ENCODE measurements around the gene GPATCH2. TPM values are rescaled to one million over a fixed set of nuclear protein-coding genes. Genes with fewer than 3 reads are reported as not detected.
"Not testable (repeated sequence)": the region's sequence is repeated elsewhere in the genome, so short reads cannot be mapped to it uniquely, and the experiment has no call there.

GPATCH2 gene
- total RNA-seq, 4 donors from 2014 or later: 6.1 to 16.6 (median 11.0) TPM

DNA sequence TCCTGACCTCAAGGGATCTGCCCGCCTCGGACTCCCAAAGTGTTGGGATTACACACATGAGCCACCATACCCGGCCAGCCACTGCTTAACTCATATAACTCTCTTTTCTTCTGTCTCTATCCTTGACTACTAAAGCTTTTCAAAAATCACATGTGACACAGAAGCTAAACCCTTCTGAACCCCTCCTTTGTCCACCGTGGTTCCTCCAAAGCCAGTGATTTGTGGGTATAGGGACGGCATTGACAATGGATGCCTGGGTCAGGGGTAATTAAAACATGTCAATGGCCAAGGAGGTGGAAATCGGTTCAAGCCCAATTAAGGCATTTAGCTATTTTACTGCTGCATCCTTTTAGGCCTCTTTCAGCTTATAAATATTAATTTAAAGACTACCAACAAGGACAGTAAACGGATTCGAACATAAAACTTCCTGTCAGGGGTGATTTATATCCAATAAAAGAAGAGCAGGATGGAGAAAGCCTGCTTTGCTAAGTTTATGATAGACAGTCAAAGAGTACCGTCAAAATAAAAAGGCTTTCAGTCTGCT is 242.3 kb downstream of the GPATCH2 start:
- intact Hi-C loops (cut with DNase I): no loop called here
- Histone ChIP-seq H3K36me3 (no peaks in the 10 kb centered on the region), H3K9me3 (no peaks in the 10 kb centered on the region), H3K4me1 (no peaks in the 10 kb centered on the region), H3K27me3 (no peaks in the 10 kb centered on the region), H3K4me3 (no peak overlapping the region), H3K27ac (no peak overlapping the region)
- no peak for DNase-seq
- WGBS, 2 donors: 69 to 72% methylated on average over 9 of the region's 9 CpGs
- TF ChIP-seq, protein P1, sequence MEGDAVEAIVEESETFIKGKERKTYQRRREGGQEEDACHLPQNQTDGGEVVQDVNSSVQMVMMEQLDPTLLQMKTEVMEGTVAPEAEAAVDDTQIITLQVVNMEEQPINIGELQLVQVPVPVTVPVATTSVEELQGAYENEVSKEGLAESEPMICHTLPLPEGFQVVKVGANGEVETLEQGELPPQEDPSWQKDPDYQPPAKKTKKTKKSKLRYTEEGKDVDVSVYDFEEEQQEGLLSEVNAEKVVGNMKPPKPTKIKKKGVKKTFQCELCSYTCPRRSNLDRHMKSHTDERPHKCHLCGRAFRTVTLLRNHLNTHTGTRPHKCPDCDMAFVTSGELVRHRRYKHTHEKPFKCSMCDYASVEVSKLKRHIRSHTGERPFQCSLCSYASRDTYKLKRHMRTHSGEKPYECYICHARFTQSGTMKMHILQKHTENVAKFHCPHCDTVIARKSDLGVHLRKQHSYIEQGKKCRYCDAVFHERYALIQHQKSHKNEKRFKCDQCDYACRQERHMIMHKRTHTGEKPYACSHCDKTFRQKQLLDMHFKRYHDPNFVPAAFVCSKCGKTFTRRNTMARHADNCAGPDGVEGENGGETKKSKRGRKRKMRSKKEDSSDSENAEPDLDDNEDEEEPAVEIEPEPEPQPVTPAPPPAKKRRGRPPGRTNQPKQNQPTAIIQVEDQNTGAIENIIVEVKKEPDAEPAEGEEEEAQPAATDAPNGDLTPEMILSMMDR (IDR thresholded peaks at IDR 0.05): no peak
- no peak for TF ChIP-seq POLR2A (IDR thresholded peaks at IDR 0.05)

DNA sequence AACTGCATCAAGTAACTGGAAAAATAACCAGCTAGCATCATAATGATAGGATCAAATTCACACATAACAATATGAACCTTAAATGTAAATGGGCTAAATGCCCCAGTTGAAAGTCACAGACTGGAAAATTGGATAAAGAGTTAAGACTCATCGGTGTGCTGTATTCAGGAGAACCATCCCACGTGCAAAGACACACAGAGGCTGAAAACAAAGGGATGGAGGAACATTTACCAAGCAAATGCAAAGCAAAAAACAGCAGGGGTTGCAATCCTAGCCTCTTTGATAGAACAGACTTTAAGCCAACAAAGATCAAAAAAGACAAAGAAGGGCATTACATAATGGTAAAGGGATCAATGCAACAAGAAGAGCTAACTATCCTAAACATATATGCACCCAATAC is 249.1 kb downstream of the GPATCH2 start:
- H3K9me3 ChIP-seq; H3K27me3 ChIP-seq; H3K36me3 ChIP-seq; DNase-seq; H3K27ac ChIP-seq; H3K4me1 ChIP-seq; intact Hi-C loops (cut with DNase I); H3K4me3 ChIP-seq: not testable (repeated sequence)
- 19 to 33% methylated on average over 2 of the region's 2 CpGs for WGBS, 2 donors

DNA sequence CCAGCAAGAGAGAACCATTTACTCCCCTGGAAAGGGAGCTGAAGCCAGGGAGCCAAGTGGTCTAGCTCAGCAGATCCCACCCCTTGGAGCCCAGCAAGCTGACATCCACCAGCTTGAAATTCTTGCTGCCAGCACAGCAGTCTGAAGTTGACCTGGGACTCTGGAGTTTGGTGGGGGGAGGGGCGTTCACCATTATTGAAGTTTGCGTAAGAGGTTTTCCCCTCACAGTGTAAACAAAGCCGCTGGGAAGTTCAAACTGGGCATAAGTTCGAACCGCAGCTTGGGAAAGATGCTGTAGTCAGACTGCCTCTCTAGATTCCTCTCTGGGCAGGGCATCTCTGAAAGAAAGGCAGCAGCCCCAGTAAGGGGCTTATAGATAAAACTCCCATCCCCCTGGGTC is 251.1 kb downstream of the GPATCH2 start:
- H3K9me3 ChIP-seq; intact Hi-C loops (cut with DNase I); DNase-seq: not testable (repeated sequence)

DNA sequence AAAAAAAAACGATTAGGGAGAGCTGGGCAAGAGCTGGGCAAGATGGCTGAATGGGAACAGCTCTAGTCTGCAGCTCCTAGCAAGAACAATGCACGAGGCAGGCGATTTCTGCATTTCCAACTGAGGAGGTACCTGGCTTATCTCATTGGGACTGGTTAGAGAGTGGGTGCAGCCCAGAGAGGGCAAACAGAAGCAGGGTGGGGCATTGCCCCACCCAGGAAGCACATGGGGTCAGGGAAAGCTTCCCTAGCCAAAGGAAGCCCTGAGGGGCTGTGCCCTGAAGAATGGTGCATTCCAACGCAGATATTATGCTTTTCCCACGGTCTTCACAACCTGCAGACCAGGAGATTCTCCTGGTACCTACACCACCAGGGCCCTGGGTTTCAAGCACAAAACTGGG is 251.6 kb downstream of the GPATCH2 start:
- intact Hi-C loops (cut with DNase I): no loop called here
- Histone ChIP-seq H3K27me3 (no peaks in the 10 kb centered on the region), H3K9me3 (no peaks in the 10 kb centered on the region), H3K27ac (no peak overlapping the region), H3K4me1 (no peaks in the 10 kb centered on the region), H3K4me3 (no peak overlapping the region), H3K36me3 (no peaks in the 10 kb centered on the region)
- TF ChIP-seq, protein P1 (IDR thresholded peaks at IDR 0.05): no peak
- no peak for TF ChIP-seq POLR2A (IDR thresholded peaks at IDR 0.05)
- 62 to 74% methylated on average over 5 of the region's 5 CpGs for WGBS, 2 donors
- no peak for DNase-seq

More for the DNA sequence above, 251.1 kb downstream of the GPATCH2 start:
- 49 to 73% methylated on average over 5 of the region's 5 CpGs for WGBS, 2 donors
- H3K4me1 ChIP-seq, H3K27ac ChIP-seq, H3K27me3 ChIP-seq, H3K36me3 ChIP-seq, H3K4me3 ChIP-seq: not testable (repeated sequence)

Other genes with a start within 250 kb of the GPATCH2 start
- gene SPATA17, start 254 bp upstream of the GPATCH2 start, total RNA-seq: under 1 TPM in 3 of 4 donors, not detected in 1; 0.11 to 0.19 (median 0.13) TPM

All from esophagus squamous epithelium (tissue), 5 donors.